SJCRH30 (cell line): ENCODE measurements around the gene C11orf71. TPM values are rescaled to one million over a fixed set of nuclear protein-coding genes. Genes with fewer than 3 reads are reported as not detected.

Source experiments
- DNase-seq, 2 experiments: peaks; one replicate each; pipeline ENCODE4 v3.0.0-alpha.2; 2015 to 2020
- H3K27ac ChIP-seq: fragments of 250-450 bp; sonication (Bioruptor Pico); 2 replicates; pipeline ENCODE4 v1.5.1; 2020; ENCODE audit warnings: mild to moderate bottlenecking, moderate library complexity
- H3K27me3 ChIP-seq: fragments of 250-450 bp; sonication (Bioruptor Pico); 2 replicates; pipeline ENCODE4 v1.5.1; 2020; ENCODE audit warnings: mild to moderate bottlenecking, moderate library complexity
- H3K36me3 ChIP-seq: fragments of 250-450 bp; sonication (Bioruptor Pico); 2 replicates; pipeline ENCODE4 v1.5.1; 2020; ENCODE audit warnings: mild to moderate bottlenecking, moderate library complexity
- H3K4me1 ChIP-seq: fragments of 250-450 bp; sonication (Bioruptor Pico); 2 replicates; pipeline ENCODE4 v1.5.1; 2020; ENCODE audit warnings: mild to moderate bottlenecking, moderate library complexity
- H3K4me3 ChIP-seq: fragments of 250-450 bp; sonication (Bioruptor Pico); 2 replicates; pipeline ENCODE4 v1.5.1; 2020; ENCODE audit warnings: mild to moderate bottlenecking, moderate library complexity
- H3K9me3 ChIP-seq: fragments of 250-450 bp; sonication (Bioruptor Pico); replicated peaks from 2 replicates; pipeline ENCODE4 v1.5.1; 2020; ENCODE audit warnings: mild to moderate bottlenecking, moderate library complexity
- total RNA-seq: library from RNA; depleted of rRNA; stranded (reverse); fragments of >200 nt; shearing (Covaris generic); gene quantifications from 2 replicates; pipeline ENCODE4 v1.2.3, GENCODE V29; 2014

The C11orf71 gene
- total RNA-seq, 1 experiment from 2014 or later = 3.6 TPM

DNA sequence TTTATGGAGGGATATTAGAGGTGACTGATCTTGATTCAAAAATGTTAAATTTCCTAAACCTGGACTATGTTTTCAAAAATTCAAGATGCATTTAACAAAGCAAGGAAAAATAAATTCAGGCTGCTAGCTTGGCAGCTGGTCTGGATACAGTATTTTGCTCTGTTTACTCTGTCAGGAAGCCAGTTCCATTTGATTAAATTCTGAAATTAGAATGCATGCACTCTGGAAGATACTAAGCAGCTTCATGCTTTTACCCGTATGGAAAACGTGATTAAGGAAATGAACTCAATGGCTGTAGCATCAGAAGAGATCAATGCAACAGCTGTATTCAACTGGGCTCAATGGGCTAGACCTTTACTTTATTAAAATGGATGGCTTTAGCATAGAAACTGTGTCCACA is 14.2 kb downstream of the C11orf71 start:
- Histone ChIP-seq H3K4me1 (no peaks in the 10 kb centered on the region), H3K4me3 (no peak overlapping the region), H3K27me3 (no peaks in the 10 kb centered on the region), H3K9me3 (no peaks in the 10 kb centered on the region), H3K36me3 (no peaks in the 10 kb centered on the region), H3K27ac (no peak overlapping the region)
- no peak for DNase-seq

DNA sequence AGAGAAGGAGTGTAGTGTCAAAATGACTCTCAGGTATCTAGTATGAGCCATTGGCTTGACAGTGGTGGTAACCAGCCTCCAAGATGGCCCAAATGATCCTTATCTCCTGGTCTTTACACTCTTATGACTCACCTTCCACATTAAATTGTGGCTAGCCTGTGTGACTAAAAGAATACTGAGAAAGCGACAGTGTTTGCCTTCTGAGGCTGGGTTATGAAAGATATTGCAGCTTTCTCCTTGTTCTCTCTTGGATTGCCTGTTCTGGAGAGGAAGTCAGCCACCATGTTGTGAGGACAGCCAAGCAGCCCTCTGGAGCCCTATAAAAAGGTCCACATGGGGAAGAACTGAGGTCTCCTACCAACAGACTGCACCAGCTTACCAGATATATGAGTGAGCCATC is 15.8 kb downstream of the C11orf71 start:
- Histone ChIP-seq H3K36me3 (no peaks in the 10 kb centered on the region), H3K27ac (no peak overlapping the region), H3K4me3 (no peak overlapping the region), H3K4me1 (no peaks in the 10 kb centered on the region), H3K27me3 (no peaks in the 10 kb centered on the region), H3K9me3 (no peaks in the 10 kb centered on the region)
- DNase-seq = no peak

DNA sequence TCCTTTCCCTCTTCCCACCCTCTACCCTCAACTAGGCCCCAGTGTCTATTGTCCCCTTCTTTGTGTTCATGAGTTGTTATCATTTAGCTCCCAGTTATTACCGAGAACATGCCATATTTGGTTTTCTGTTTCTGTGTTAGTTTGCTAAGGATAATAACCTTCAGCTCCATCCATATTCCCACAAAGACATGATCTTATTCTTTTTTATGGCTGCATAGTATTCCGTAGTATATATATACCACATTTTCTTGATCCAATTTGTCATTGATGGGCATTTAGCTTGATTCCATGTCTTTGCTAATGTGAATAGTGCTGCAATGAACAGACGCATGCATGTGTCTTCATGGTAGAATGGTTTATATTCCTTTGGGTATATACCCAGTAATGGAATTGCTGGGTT is 17.8 kb downstream of the C11orf71 start:
- no peaks in the 10 kb centered on the region for H3K27me3 ChIP-seq
- H3K27ac ChIP-seq = no peak overlapping the region
- no peak for DNase-seq
- no peaks in the 10 kb centered on the region for H3K36me3 ChIP-seq
- H3K9me3 ChIP-seq = no peaks in the 10 kb centered on the region
- H3K4me1 ChIP-seq = no peaks in the 10 kb centered on the region
- H3K4me3 ChIP-seq = no peak overlapping the region

DNA sequence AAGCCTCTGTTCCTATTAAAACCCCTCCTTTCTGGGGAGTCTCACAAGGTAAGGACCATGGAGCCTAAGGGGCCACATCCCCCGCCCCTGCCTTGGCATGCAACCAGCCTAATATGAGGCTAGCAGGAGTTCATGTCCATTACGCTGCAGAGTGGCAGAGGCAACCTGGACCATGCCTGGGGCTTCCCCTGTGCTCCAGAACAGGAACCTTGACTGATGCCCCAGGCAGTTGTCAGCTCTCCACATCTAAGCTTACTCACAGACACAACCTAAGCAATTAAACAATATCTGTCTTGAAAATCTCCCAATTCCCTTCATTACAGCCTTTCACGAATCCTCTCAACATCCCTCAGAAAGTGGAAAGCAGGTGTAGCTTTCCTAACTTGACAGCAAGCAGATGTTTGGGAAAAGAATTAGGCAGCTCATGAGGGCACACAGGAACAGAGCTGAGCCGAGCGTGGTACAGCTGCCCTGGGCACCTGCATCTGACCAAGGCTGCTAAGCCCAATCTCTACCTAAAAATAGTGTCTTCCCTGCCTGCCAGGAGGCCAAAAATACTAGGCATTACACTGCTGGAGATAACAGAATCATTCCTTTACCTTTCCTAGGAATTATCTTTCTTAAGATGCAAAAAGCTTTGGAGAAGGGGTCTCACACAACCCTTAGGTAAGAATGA is 20.8 kb downstream of the C11orf71 start:
- Histone ChIP-seq H3K27me3 (no peaks in the 10 kb centered on the region), H3K4me3 (no peak overlapping the region), H3K27ac (no peak overlapping the region), H3K4me1 (no peaks in the 10 kb centered on the region), H3K9me3 (no peaks in the 10 kb centered on the region), H3K36me3 (no peaks in the 10 kb centered on the region)
- no peak for DNase-seq

DNA sequence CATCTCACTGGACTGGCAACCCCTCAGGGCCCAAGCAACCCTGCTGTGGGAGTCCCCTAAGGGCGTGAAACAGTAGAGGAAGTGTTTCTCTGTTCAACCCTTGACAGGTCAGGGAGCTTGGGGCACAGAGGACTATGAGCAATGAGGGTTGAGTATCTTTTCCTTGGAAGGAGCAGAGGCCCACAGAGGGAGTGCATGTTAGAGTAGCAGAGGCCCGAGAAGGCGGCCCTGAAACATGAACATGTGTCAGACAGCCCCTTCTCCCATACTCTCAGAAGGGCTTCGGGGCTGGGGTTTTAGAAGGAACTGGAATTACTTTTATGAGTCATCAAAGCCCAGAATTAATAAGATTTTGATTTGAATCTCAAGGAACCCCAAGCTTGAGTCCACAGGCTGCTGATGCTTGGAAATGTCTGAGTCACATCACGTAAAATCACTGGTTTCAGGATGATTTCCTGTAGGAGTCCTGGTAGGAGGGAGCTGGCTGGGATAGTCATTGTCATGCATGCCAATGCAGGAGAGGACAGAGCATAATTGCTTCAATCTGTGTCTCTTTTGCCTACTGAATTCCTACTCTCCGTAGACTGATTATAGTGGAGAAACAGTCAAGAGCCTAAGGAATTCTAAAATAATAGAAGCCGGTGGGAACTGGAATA is 22.6 kb downstream of the C11orf71 start:
- no peaks in the 10 kb centered on the region for H3K27me3 ChIP-seq
- H3K4me3 ChIP-seq = no peak overlapping the region
- H3K36me3 ChIP-seq = no peaks in the 10 kb centered on the region
- H3K9me3 ChIP-seq = no peaks in the 10 kb centered on the region
- no peak overlapping the region for H3K27ac ChIP-seq
- no peak for DNase-seq
- H3K4me1 ChIP-seq = no peaks in the 10 kb centered on the region

DNA sequence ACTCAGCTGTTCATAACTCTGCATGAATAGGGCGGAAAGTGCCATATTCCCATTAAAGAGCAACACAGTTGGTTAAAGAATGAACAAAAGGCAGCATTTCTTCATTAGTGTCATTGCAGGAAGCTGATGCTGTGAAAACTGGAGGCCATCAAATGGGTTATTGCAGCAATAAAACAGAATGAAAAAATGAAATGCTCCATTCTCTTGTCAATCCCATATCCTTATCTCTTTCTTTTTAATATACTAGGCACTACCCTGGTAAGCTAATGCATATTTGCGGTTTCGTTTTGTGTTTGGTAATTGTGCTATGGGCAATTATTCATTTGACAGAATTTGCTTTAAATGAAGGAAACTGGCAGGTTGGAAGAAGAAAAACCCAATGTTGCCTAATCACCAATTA is 25.3 kb downstream of the C11orf71 start:
- no peaks in the 10 kb centered on the region for H3K27me3 ChIP-seq
- no peak overlapping the region for H3K4me3 ChIP-seq
- H3K36me3 ChIP-seq = no peaks in the 10 kb centered on the region
- H3K9me3 ChIP-seq = no peaks in the 10 kb centered on the region
- no peaks in the 10 kb centered on the region for H3K4me1 ChIP-seq
- DNase-seq = no peak
- no peak overlapping the region for H3K27ac ChIP-seq

DNA sequence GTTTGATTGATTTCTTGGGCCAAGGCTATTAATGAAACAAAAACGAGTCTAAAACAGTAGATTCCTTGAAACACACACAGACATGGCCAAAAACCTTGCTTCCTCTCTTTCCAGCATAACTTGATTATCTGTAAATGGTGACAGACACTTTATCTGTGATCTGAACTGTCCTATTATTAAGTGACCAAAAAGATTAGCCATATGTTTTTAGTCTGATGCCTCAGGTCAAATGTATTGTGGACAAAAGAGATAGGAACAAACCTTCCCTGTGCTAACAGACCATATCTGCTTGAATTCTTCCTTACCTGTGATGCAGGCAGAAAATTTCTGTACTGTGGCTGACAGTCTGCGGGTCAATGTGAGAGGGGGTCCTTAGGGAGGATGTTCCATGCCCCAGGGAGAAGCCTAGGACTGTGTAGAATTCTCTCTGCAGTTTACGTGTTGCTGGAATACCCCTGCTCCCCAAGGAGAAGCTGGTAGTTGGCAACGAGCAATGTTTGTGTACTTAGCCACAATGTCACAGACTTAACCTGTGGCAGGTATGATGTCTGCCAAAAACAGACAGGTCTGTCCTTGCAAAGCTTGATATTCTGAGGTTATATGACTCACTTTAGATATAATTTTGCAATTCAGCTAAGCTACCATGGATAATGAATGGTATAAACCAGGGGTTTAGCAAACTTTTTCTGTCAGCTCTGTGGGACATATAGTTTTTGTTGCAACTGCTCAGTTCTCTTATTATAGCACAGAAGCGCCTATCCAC is 31.2 kb downstream of the C11orf71 start:
- H3K4me3 ChIP-seq = no peak overlapping the region
- H3K36me3 ChIP-seq = no peaks in the 10 kb centered on the region
- no peaks in the 10 kb centered on the region for H3K9me3 ChIP-seq
- H3K4me1 ChIP-seq = peaks cover 13% of the 10 kb centered on the region; the same call in 1 of the 2 replicates
- no peaks in the 10 kb centered on the region for H3K27me3 ChIP-seq
- DNase-seq = no peak
- no peak overlapping the region for H3K27ac ChIP-seq

DNA sequence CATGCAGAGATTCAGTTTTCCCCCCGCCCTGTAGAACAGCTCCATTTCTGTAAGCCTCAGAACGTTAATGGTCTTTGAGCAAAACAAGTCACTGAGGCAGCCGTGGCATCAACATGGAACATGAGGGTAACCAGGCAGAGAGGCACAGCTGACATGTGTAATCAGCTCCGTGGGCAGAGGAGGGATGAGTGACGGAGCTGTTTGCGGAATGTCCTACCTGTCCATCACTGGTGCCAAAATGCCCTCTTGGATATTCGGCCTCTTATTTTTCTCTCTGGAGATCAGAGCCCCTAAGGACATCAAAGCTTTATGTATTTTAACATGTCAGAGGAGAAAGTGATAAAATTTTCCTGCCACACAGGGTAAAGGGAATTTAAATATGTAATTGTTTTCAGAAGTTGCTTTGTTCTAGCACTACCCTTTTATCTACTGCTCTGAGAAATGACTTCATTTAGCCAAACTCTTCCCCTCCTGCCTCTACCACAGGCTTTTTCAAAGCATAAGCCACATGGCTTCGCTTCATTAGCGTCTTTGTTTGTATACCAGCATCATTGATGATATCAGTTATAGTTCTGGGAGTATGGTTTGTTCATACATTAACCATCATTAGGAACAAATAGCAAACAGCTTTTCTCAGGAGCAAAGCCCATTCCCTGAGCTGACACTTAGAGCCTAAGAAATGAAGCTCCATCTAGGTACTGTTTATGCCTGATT is 32.9 kb downstream of the C11orf71 start:
- Histone ChIP-seq H3K27ac (peak overlapping the region; percentile 80), H3K4me1 (peaks cover 13% of the 10 kb centered on the region; the same call in 1 of the 2 replicates), H3K36me3 (no peaks in the 10 kb centered on the region), H3K27me3 (no peaks in the 10 kb centered on the region), H3K4me3 (peak overlapping the region; percentile 39), H3K9me3 (no peaks in the 10 kb centered on the region)
- no peak for DNase-seq

DNA sequence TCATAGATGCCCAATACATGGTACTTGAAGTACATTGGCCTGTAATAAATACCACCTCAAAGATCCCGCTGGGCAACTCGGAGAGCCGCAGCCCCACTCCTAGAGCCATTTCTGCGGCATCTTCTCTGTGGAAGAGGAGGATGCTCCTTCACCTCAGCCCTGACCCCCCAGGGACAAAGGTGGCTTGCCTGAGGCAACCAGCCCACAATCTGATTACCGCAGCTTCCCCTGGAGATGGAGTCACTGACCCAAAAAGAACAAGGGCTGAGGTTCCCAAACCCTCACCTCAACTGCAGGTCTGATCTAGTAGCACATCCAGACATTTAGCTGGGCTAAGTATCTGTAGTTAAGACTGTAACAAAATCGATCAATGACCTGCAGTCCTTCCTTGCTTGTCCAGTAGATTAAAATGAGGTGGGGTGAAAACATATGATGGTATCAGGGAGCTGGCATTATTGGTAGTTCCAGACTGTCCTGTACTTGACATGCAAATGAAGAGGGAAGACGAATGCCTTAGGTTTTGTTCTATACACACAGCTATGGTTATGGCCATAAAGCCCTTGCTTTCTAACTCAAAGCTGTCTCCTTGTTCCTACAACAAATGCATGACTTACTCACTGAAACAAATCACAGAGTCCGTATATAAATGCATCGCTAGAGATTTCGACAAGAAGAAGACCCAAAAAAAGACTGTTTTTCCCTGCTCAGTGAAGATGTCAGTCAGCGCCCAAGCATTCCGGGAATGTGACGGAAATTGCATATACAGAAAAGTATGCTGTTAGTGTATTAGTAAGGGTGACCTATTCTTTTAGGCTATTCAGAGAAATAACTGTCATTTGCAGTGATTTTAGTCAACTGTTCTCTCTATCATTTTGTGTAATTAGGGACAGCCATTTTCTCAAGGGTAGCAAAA is 33.7 kb downstream of the C11orf71 start:
- peak; percentile 11 to 14 for DNase-seq
- no peaks in the 10 kb centered on the region for H3K9me3 ChIP-seq
- peaks cover 13% of the 10 kb centered on the region; the same call in 1 of the 2 replicates for H3K4me1 ChIP-seq
- H3K27ac ChIP-seq = peak overlapping the region; percentile 80
- H3K36me3 ChIP-seq = no peaks in the 10 kb centered on the region
- peak overlapping the region; percentile 39 for H3K4me3 ChIP-seq
- no peaks in the 10 kb centered on the region for H3K27me3 ChIP-seq

DNA sequence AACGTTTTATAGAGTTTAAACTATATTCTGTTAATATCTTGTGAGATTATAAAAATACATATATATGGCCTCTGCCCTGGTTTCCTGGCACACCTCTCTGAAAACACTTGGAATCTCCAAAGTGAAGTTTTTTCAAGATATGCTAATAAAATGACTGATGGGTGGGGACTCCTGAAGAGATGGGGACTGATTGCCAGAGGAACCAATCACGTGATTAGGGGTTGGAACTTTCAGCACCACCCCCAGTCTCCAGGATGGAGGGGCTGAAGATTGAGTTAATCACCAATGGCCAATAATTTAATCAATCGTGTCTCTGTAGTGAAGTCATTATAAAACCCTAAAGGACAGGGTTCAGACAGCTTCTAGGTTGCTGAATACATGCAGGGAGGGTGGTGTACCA is 37.4 kb downstream of the C11orf71 start:
- no peak overlapping the region for H3K27ac ChIP-seq
- peaks cover 13% of the 10 kb centered on the region; the same call in 1 of the 2 replicates for H3K4me1 ChIP-seq
- H3K36me3 ChIP-seq = no peaks in the 10 kb centered on the region
- no peaks in the 10 kb centered on the region for H3K27me3 ChIP-seq
- H3K4me3 ChIP-seq = no peak overlapping the region
- no peak for DNase-seq
- H3K9me3 ChIP-seq = no peaks in the 10 kb centered on the region

DNA sequence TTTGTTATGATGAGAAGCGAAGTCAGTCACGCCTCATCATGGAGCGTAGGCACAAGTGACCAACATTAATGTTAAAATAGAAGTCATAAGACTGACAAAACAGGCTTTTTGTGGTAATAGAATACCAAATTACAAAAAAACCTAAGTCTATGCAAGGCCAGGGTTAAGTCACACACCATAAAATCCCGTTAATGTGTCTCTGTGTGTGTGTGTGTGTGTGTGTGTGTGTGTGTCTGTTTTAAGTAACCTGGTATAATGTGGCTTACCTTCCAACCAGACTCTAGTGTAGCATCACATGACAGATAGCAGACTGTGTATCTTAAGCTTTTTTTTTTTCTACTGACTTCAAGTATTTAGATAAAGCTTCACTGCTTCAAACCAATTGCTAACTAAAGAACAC is 38.0 kb downstream of the C11orf71 start:
- DNase-seq = no peak
- Histone ChIP-seq H3K27me3 (no peaks in the 10 kb centered on the region), H3K36me3 (no peaks in the 10 kb centered on the region), H3K4me1 (peaks cover 15% of the 10 kb centered on the region; the same call in 1 of the 2 replicates), H3K9me3 (no peaks in the 10 kb centered on the region), H3K4me3 (no peak overlapping the region), H3K27ac (no peak overlapping the region)

DNA sequence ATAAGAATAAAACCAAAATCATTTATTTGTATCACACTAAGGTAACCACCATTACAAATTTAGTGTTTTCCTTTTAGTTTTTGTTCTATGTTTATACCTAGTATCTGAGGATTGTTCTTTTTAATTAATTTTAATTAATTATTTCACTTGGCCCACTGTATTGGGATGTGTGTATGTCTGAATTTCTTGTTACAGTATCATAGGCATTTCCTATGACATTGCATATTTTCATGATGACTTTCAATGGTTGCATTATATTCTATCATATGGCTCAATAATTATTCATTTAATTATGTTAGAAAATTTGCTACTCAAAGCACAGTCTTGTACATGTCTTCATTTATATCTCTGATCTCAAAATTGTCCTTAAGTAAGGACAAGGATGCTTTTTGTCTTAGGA is 41.0 kb downstream of the C11orf71 start:
- Histone ChIP-seq H3K4me1 (peaks cover 10% of the 10 kb centered on the region; the same call in 1 of the 2 replicates), H3K36me3 (no peaks in the 10 kb centered on the region), H3K9me3 (no peaks in the 10 kb centered on the region), H3K4me3 (no peak overlapping the region), H3K27ac (no peak overlapping the region), H3K27me3 (no peaks in the 10 kb centered on the region)
- no peak for DNase-seq

DNA sequence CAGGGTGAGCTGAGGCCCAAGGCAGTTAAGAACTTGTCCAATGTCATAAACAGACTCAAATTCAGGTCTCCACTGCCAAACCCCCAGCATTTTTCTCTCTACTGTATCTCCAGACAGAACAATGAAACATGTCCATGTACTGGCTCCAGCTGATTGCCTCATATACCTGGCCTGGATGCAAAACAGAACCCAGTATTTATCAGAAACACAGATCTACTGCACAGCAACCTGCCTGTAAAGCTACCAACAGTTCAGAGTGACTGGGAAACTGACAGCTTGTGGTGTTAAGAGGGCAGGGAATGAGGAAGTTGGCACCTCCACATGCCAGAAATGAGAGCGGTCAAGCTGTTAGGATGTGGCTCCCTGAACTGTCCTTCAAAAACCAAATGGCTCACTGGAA is 41.6 kb downstream of the C11orf71 start:
- H3K27me3 ChIP-seq = no peaks in the 10 kb centered on the region
- no peak for DNase-seq
- no peak overlapping the region for H3K4me3 ChIP-seq
- H3K36me3 ChIP-seq = no peaks in the 10 kb centered on the region
- H3K27ac ChIP-seq = no peak overlapping the region
- H3K4me1 ChIP-seq = peaks cover 11% of the 10 kb centered on the region; the same call in 1 of the 2 replicates
- no peaks in the 10 kb centered on the region for H3K9me3 ChIP-seq

DNA sequence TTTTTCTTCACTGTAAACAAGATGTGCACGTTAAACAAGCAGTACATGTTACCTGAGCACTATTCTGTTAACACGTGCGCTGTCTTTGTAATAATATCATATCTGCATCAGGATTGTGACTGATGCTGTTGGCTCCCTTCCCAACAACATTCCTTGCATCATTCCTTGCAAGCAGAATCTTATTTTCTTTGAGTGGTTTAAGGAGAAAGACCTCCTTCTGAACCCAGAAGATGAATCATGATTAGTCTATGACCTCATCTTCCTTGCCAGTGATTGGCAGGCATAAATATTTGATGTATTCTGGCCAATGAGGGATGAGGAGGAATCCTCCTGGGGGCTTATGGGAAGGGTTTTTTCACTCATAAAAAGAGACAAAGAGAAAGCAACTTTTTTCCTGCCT is 46.2 kb downstream of the C11orf71 start:
- Histone ChIP-seq H3K27me3 (no peaks in the 10 kb centered on the region), H3K9me3 (no peaks in the 10 kb centered on the region), H3K36me3 (no peaks in the 10 kb centered on the region), H3K4me1 (peaks cover 12% of the 10 kb centered on the region; the same call in 1 of the 2 replicates), H3K4me3 (no peak overlapping the region), H3K27ac (no peak overlapping the region)
- no peak for DNase-seq
